ENCODE data around the gene CORO2A.

The CORO2A gene

DNA sequence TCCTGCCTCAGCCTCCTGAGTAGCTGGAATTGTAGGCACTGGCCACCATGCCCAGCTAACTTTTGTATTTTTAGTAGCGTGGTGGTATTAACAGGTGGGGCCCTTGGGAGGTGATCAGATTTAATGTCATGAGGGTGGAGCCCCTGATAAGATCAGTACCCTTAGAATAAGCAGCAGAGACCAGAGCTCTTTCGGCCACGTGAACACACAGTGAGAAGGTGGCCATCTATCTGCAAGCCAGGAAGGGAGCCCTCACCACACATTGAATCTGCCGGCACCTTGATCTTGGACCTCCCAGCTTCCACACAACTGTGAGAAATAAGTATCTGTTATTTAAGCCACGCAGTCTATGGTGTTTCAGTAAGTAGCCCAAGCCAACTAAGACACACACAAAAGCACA lies 40.5 kb upstream of the CORO2A start:
- H3K4me2 ChIP-seq (ENCODE audit: low read length): no peak overlapping the region

DNA sequence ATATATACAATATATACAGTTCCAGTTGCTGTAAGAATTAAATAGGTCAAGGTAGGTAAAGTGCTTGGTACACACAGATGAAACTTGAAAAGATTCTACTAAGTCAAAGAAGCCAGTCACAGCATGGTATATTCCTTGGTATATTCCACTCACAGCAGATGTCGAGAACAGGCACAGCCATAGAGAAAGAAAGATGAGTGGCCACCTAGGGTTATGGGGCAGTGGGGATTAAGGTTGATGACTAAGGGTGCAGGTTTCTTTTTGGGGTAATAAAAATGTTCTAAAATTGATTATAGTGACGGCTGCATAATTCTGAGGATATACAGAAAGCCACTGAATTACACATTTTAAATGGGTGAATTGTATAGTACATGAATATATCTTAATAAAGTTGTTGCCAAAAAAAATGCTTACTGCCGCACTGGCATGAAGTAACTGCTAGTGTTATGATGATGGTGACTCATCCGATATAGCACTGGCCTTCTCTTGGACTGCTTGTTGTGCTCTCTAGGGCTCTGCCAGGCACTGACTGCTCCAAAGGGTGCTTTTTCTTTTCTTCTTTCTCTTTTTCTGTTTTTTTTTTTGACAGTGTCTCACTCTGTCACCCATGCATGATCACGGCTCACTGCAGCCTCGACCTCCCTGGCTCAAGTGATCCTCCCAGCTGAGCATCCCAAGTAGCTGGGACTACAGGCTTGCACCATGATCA lies 39.5 kb upstream of the CORO2A start:
- TF ChIP-seq EZH2phosphoT487 (IDR thresholded peaks at IDR 0.05; ENCODE audit: borderline replicate concordance, low read length): no peak
- TF ChIP-seq, protein P1, sequence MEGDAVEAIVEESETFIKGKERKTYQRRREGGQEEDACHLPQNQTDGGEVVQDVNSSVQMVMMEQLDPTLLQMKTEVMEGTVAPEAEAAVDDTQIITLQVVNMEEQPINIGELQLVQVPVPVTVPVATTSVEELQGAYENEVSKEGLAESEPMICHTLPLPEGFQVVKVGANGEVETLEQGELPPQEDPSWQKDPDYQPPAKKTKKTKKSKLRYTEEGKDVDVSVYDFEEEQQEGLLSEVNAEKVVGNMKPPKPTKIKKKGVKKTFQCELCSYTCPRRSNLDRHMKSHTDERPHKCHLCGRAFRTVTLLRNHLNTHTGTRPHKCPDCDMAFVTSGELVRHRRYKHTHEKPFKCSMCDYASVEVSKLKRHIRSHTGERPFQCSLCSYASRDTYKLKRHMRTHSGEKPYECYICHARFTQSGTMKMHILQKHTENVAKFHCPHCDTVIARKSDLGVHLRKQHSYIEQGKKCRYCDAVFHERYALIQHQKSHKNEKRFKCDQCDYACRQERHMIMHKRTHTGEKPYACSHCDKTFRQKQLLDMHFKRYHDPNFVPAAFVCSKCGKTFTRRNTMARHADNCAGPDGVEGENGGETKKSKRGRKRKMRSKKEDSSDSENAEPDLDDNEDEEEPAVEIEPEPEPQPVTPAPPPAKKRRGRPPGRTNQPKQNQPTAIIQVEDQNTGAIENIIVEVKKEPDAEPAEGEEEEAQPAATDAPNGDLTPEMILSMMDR (IDR thresholded peaks at IDR 0.05; ENCODE audit: low read depth, low read length, poor library complexity, severe bottlenecking): no peak
- no peaks in the 10 kb centered on the region for H4K20me1 ChIP-seq (ENCODE audit: control insufficient read depth, insufficient read depth, low read depth, low read length)
- H3K27me3 ChIP-seq (ENCODE audit: control insufficient read depth, low read length): no peaks in the 10 kb centered on the region
- H3K4me2 ChIP-seq (ENCODE audit: low read length): no peak overlapping the region
- no peak overlapping the region for H3K27ac ChIP-seq (ENCODE audit: low read depth, low read length)
- H3F3A ChIP-seq (ENCODE audit: control insufficient read depth, insufficient read depth): no peaks in the 10 kb centered on the region
- H3K9me2 ChIP-seq (replicated peaks; ENCODE audit: control insufficient read depth, low read length): no peaks in the 10 kb centered on the region
- H3K4me1 ChIP-seq (ENCODE audit: control insufficient read depth, low read length): no peaks in the 10 kb centered on the region
- no peak overlapping the region for H3K4me3 ChIP-seq (ENCODE audit: low read length)
- no peaks in the 10 kb centered on the region for H3K79me2 ChIP-seq (ENCODE audit: control insufficient read depth, low read length)
- no peaks in the 10 kb centered on the region for H3K9me3 ChIP-seq (ENCODE audit: control insufficient read depth, insufficient read depth, low read length)
- H3K36me3 ChIP-seq (ENCODE audit: control insufficient read depth, low read length): no peaks in the 10 kb centered on the region

More for the DNA sequence above, 40.5 kb upstream of the CORO2A start:
- H3K36me3 ChIP-seq (ENCODE audit: control insufficient read depth, low read length): no peaks in the 10 kb centered on the region
- H3K27ac ChIP-seq (ENCODE audit: low read depth, low read length): no peak overlapping the region
- no peaks in the 10 kb centered on the region for H3K27me3 ChIP-seq (ENCODE audit: control insufficient read depth, low read length)
- H3K9me2 ChIP-seq (replicated peaks; ENCODE audit: control insufficient read depth, low read length): no peaks in the 10 kb centered on the region
- H3K79me2 ChIP-seq (ENCODE audit: control insufficient read depth, low read length): no peaks in the 10 kb centered on the region
- H4K20me1 ChIP-seq (ENCODE audit: control insufficient read depth, insufficient read depth, low read depth, low read length): no peaks in the 10 kb centered on the region
- H3K9me3 ChIP-seq (ENCODE audit: control insufficient read depth, insufficient read depth, low read length): no peaks in the 10 kb centered on the region
- TF ChIP-seq, protein P1 (IDR thresholded peaks at IDR 0.05; ENCODE audit: low read depth, low read length, poor library complexity, severe bottlenecking): no peak
- no peak for TF ChIP-seq EZH2phosphoT487 (IDR thresholded peaks at IDR 0.05; ENCODE audit: borderline replicate concordance, low read length)
- no peak overlapping the region for H3K4me3 ChIP-seq (ENCODE audit: low read length)
- H3K4me1 ChIP-seq (ENCODE audit: control insufficient read depth, low read length): no peaks in the 10 kb centered on the region
- H3F3A ChIP-seq (ENCODE audit: control insufficient read depth, insufficient read depth): no peaks in the 10 kb centered on the region

DNA sequence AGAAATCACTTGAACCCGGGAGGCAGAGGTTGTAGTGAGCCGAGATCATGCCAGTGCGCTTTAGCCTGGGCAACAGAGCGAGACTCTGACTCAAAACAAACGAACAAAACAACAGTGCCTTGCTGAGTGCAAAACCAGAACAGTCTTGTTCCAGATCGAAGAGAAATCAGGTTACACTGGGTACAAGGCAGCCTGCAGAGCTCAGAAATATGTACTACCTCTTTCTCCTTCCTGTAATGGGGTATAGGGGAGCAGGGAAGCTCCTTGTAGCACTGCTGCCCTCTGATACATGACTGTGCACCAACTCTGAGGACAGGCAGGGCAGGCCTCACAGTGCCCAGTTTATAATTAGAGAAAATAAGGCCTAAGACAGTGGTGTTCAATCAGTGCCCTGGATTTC lies 38.4 kb upstream of the CORO2A start:
- Histone ChIP-seq H3K4me2 (ENCODE audit: low read length) (no peak overlapping the region), H3K9me2 (replicated peaks; ENCODE audit: control insufficient read depth, low read length) (no peaks in the 10 kb centered on the region), H3K79me2 (ENCODE audit: control insufficient read depth, low read length) (no peaks in the 10 kb centered on the region), H3F3A (ENCODE audit: control insufficient read depth, insufficient read depth) (no peaks in the 10 kb centered on the region), H3K27me3 (ENCODE audit: control insufficient read depth, low read length) (no peaks in the 10 kb centered on the region), H3K9me3 (ENCODE audit: control insufficient read depth, insufficient read depth, low read length) (no peaks in the 10 kb centered on the region), H3K36me3 (ENCODE audit: control insufficient read depth, low read length) (no peaks in the 10 kb centered on the region), H3K4me3 (ENCODE audit: low read length) (no peak overlapping the region), H4K20me1 (ENCODE audit: control insufficient read depth, insufficient read depth, low read depth, low read length) (no peaks in the 10 kb centered on the region), H3K27ac (ENCODE audit: low read depth, low read length) (no peak overlapping the region), H3K4me1 (ENCODE audit: control insufficient read depth, low read length) (no peaks in the 10 kb centered on the region)
- no peak for TF ChIP-seq EZH2phosphoT487 (IDR thresholded peaks at IDR 0.05; ENCODE audit: borderline replicate concordance, low read length)

DNA sequence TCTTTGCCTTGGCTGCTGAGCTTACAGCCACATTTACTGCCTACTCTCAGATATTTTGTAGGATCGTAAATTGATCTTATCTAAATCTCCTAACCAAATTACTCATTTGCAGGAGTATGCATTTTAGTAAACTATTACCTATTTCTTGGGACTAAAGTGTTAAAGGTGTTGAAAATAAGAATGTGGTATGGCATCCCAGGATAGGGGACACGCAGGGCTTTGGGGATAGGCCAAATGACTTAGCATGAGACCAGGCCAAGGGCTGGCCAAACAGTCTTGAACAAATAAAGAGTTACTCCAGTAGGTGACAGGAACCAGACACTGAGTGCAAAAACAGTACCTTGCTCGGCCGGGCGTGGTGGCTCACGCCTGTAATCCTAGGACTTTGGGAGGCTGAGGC lies 37.9 kb upstream of the CORO2A start:
- Histone ChIP-seq H3K4me1 (ENCODE audit: control insufficient read depth, low read length) (no peaks in the 10 kb centered on the region), H3K9me2 (replicated peaks; ENCODE audit: control insufficient read depth, low read length) (no peaks in the 10 kb centered on the region), H3K79me2 (ENCODE audit: control insufficient read depth, low read length) (no peaks in the 10 kb centered on the region), H4K20me1 (ENCODE audit: control insufficient read depth, insufficient read depth, low read depth, low read length) (no peaks in the 10 kb centered on the region), H3K4me2 (ENCODE audit: low read length) (no peak overlapping the region), H3K27me3 (ENCODE audit: control insufficient read depth, low read length) (no peaks in the 10 kb centered on the region), H3K27ac (ENCODE audit: low read depth, low read length) (no peak overlapping the region), H3K36me3 (ENCODE audit: control insufficient read depth, low read length) (no peaks in the 10 kb centered on the region), H3F3A (ENCODE audit: control insufficient read depth, insufficient read depth) (no peaks in the 10 kb centered on the region), H3K9me3 (ENCODE audit: control insufficient read depth, insufficient read depth, low read length) (no peaks in the 10 kb centered on the region), H3K4me3 (ENCODE audit: low read length) (no peak overlapping the region)
- TF ChIP-seq EZH2phosphoT487 (IDR thresholded peaks at IDR 0.05; ENCODE audit: borderline replicate concordance, low read length): no peak
- TF ChIP-seq, protein P1 (IDR thresholded peaks at IDR 0.05; ENCODE audit: low read depth, low read length, poor library complexity, severe bottlenecking): no peak
